H1 (cell line): Measurements from ENCODE around the gene UFSP1. TPM values are rescaled to one million over a fixed set of nuclear protein-coding genes. Genes with fewer than 3 reads are reported as not detected.

ENCODE experiments used
- CTCF ChIA-PET: fragments of 300-600 bp; sonication (Branson Sonifier 250); formaldehyde crosslinking; loops from one replicate; lab custom pipeline; 2021; ENCODE audit not compliant: partially characterized antibody; lab: Charles Lee
- POLR2A ChIA-PET: fragments of 300-600 bp; sonication (Branson Sonifier 250); formaldehyde crosslinking; loops from one replicate; lab custom pipeline; 2021; ENCODE audit warnings: inconsistent platforms; ENCODE audit not compliant: partially characterized antibody; lab: Charles Lee
- DNase-seq, 2 experiments: peaks; one replicate each; pipeline versions ENCODE4 v3.0.0 to v3.0.0-alpha.2; 2010 to 2022; ENCODE audit warnings: low spot score in 2 of 2, low read depth in 1 of 2, mixed read lengths in 1 of 2
- FAIRE-seq: peaks from 2 replicates; lab custom pipeline; 2011; peaks lifted over from hg19 to GRCh38; lab: Jason Lieb, UNC
- H2AFZ ChIP-seq: 2 replicates; pipeline ENCODE4 v1.8.1; 2012; ENCODE audit warnings: low read length, inconsistent platforms
- H2AK5ac ChIP-seq: 2 replicates; pipeline ENCODE4 v1.6.1; 2013; ENCODE audit warnings: low read depth, low read length
- H2BK120ac ChIP-seq: replicated peaks from 2 replicates; pipeline ENCODE3; 2013; ENCODE audit warnings: low read depth, low read length, inconsistent platforms
- H2BK12ac ChIP-seq: 2 replicates; pipeline ENCODE4 v1.6.1; 2013; ENCODE audit warnings: low read depth, low read length
- H2BK15ac ChIP-seq: 2 replicates; pipeline ENCODE4 v1.6.1; 2013; ENCODE audit warnings: low read length
- H2BK20ac ChIP-seq: 2 replicates; pipeline ENCODE4 v1.6.1; 2013; ENCODE audit warnings: low read length
- H2BK5ac ChIP-seq: 2 replicates; pipeline ENCODE4 v1.6.1; 2013; ENCODE audit warnings: low read depth, low read length
- H3K14ac ChIP-seq: 2 replicates; pipeline ENCODE4 v1.6.1; 2013; ENCODE audit warnings: inconsistent platforms; ENCODE audit not compliant: insufficient read length
- H3K18ac ChIP-seq: 2 replicates; pipeline ENCODE4 v1.6.1; 2013; ENCODE audit warnings: low read length; ENCODE audit errors: extremely low read depth
- H3K23ac ChIP-seq: 2 replicates; pipeline ENCODE4 v1.6.1; 2013; ENCODE audit warnings: inconsistent platforms; ENCODE audit not compliant: insufficient read length
- H3K23me2 ChIP-seq: 2 replicates; pipeline ENCODE4 v1.6.1; 2013; ENCODE audit warnings: low read depth, low read length
- H3K27ac ChIP-seq: 2 replicates; pipeline ENCODE4 v1.6.1; 2011; ENCODE audit warnings: low read depth, low read length, inconsistent platforms
- H3K27me3 ChIP-seq, 4 experiments: replicated peaks in 1 of 4; 1 replicate in 1 of 4; 2 replicates in 3 of 4; pipeline versions ENCODE4 v1.6.1 to v1.8.1; 2011 to 2013; ENCODE audit warnings: low read length in 3 of 4, mild to moderate bottlenecking in 3 of 4, inconsistent platforms in 2 of 4, mixed read lengths in 2 of 4, moderate library complexity in 1 of 4; ENCODE audit not compliant: control insufficient read depth in 3 of 4, insufficient read depth in 3 of 4; ENCODE audit errors: extremely low read depth in 1 of 4
- H3K36me3 ChIP-seq, 4 experiments: 2 replicates each; pipeline versions ENCODE4 v1.6.1 to v1.8.1; 2011 to 2013; ENCODE audit warnings: mild to moderate bottlenecking in 4 of 4, low read length in 3 of 4, moderate library complexity in 2 of 4, control low read depth in 1 of 4, inconsistent platforms in 1 of 4; ENCODE audit not compliant: insufficient read depth in 4 of 4, control insufficient read depth in 2 of 4
- H3K4ac ChIP-seq: replicated peaks from 2 replicates; pipeline ENCODE3; 2013; ENCODE audit warnings: low read length, low read depth, mixed read lengths, inconsistent platforms; ENCODE audit not compliant: insufficient read length
- H3K4me1 ChIP-seq, 4 experiments: replicated peaks in 1 of 4; 1 replicate in 1 of 4; 2 replicates in 3 of 4; pipeline versions ENCODE4 v1.6.1 to v1.8.1; 2011 to 2013; ENCODE audit warnings: low read length in 3 of 4, inconsistent platforms in 2 of 4, mixed read lengths in 1 of 4; ENCODE audit not compliant: insufficient read depth in 4 of 4, control insufficient read depth in 3 of 4
- H3K4me2 ChIP-seq, 2 experiments: 2 replicates each; pipeline versions ENCODE4 v1.6.1 to v1.8.1; 2011 to 2013; ENCODE audit warnings: low read depth in 2 of 2, low read length in 2 of 2, control low read depth in 1 of 2, inconsistent platforms in 1 of 2, mild to moderate bottlenecking in 1 of 2; ENCODE audit not compliant: insufficient read depth in 1 of 2
- H3K4me3 ChIP-seq, 4 experiments: fragments of 200-600, 300-600 bp in 1 of 4; sonication (generic), shearing (Covaris generic), sonication (Bioruptor Twin) in 1 of 4; 2 replicates each; pipeline versions ENCODE4 v1.5.1 to v1.8.1; 2011 to 2016; ENCODE audit warnings: low read length in 4 of 4, low read depth in 3 of 4, control low read depth in 2 of 4, inconsistent platforms in 2 of 4, mild to moderate bottlenecking in 2 of 4, mixed read lengths in 1 of 4, moderate library complexity in 1 of 4; ENCODE audit not compliant: insufficient read depth in 2 of 4; ENCODE audit errors: extremely low read depth in 1 of 4
- H3K56ac ChIP-seq: replicated peaks from 2 replicates; pipeline ENCODE3; 2013; ENCODE audit warnings: low read depth, mild to moderate bottlenecking, mixed read lengths, low read length, inconsistent platforms; ENCODE audit not compliant: insufficient read length
- H3K79me1 ChIP-seq: 2 replicates; pipeline ENCODE4 v1.6.1; 2013; ENCODE audit warnings: low read depth, low read length, control low read depth
- H3K79me2 ChIP-seq, 2 experiments: 2 replicates each; pipeline versions ENCODE4 v1.6.1 to v1.8.1; 2012 to 2013; ENCODE audit warnings: low read length in 2 of 2, mild to moderate bottlenecking in 2 of 2, inconsistent platforms in 1 of 2; ENCODE audit not compliant: insufficient read depth in 2 of 2, control insufficient read depth in 1 of 2
- H3K9ac ChIP-seq, 4 experiments: replicated peaks in 1 of 4; 1 replicate in 1 of 4; 2 replicates in 3 of 4; pipeline versions ENCODE4 v1.6.1 to v1.8.1; 2011 to 2013; ENCODE audit warnings: low read depth in 3 of 4, low read length in 3 of 4, control low read depth in 2 of 4, mild to moderate bottlenecking in 2 of 4, moderate library complexity in 2 of 4, inconsistent platforms in 1 of 4; ENCODE audit errors: extremely low read depth in 1 of 4
- H3K9me3 ChIP-seq, 2 experiments: 2 replicates each; pipeline versions ENCODE4 v1.6.1 to v1.8.1; 2012 to 2013; ENCODE audit warnings: mild to moderate bottlenecking in 2 of 2, moderate library complexity in 2 of 2, control low read depth in 1 of 2, inconsistent platforms in 1 of 2, low read depth in 1 of 2, low read length in 1 of 2, mixed read lengths in 1 of 2; ENCODE audit not compliant: insufficient read depth in 2 of 2
- H4K20me1 ChIP-seq, 2 experiments: replicated peaks in 1 of 2; 2 replicates each; pipeline versions ENCODE3 to v1.8.1; 2011 to 2013; ENCODE audit warnings: inconsistent platforms in 2 of 2, low read length in 2 of 2, mild to moderate bottlenecking in 1 of 2; ENCODE audit not compliant: insufficient read depth in 2 of 2, control insufficient read depth in 1 of 2
- H4K5ac ChIP-seq: 2 replicates; pipeline ENCODE4 v1.6.1; 2013; ENCODE audit warnings: low read length, low read depth, mixed read lengths, inconsistent platforms; ENCODE audit not compliant: insufficient read length
- H4K8ac ChIP-seq: 2 replicates; pipeline ENCODE4 v1.8.0; 2013; ENCODE audit warnings: mild to moderate bottlenecking, moderate library complexity, low read length, inconsistent platforms; ENCODE audit not compliant: insufficient read depth; ENCODE audit errors: extremely low read depth
- H4K91ac ChIP-seq: replicated peaks from 2 replicates; pipeline ENCODE3; 2013; ENCODE audit warnings: low read length, mixed read lengths, inconsistent platforms; ENCODE audit not compliant: insufficient read length
- ASH2L ChIP-seq: fragments of 200-600, 300-600 bp; sonication (generic); IDR thresholded peaks from one replicate; pipeline ENCODE4 v1.7.1; 2017; ENCODE audit warnings: low read length
- CHD2 ChIP-seq: IDR thresholded peaks from 2 replicates; pipeline ENCODE4 v1.6.1; 2012; ENCODE audit warnings: low read length, improper control_type of control experiment
- CTCF ChIP-seq, 3 experiments: IDR thresholded peaks; 1 replicate in 2 of 3; 2 replicates in 1 of 3; pipeline versions ENCODE4 v1.5.1 to v1.6.1; 2011; ENCODE audit warnings: low read length in 3 of 3, mild to moderate bottlenecking in 3 of 3, inconsistent platforms in 2 of 3, low read depth in 1 of 3, moderate library complexity in 1 of 3; ENCODE audit not compliant: insufficient read depth in 1 of 3; ENCODE audit errors: control extremely low read depth in 1 of 3
- GABPA ChIP-seq: IDR thresholded peaks from 2 replicates; pipeline ENCODE4 v1.6.1; 2011; ENCODE audit warnings: mild to moderate bottlenecking, low read length, moderate library complexity, borderline replicate concordance; ENCODE audit not compliant: insufficient read depth
- KDM1A ChIP-seq: fragments of 200-600, 300-600 bp; sonication (generic); IDR thresholded peaks from 2 replicates; pipeline ENCODE4 v1.7.1; 2016; ENCODE audit warnings: mild to moderate bottlenecking, low read length, borderline replicate concordance
- POLR2AphosphoS5 ChIP-seq: IDR thresholded peaks from 2 replicates; pipeline ENCODE4 v1.6.1; 2011; ENCODE audit warnings: low read depth, low read length
- RNF2 ChIP-seq: fragments of 200-900, 300-1000 bp; sonication (generic); IDR thresholded peaks from 2 replicates; pipeline ENCODE4 v1.7.1; 2016; ENCODE audit warnings: borderline replicate concordance, low read depth, mild to moderate bottlenecking, antibody characterized with exemption, low read length; ENCODE audit not compliant: poor library complexity, severe bottlenecking; ENCODE audit errors: missing control alignments
- TBP ChIP-seq: IDR thresholded peaks from 2 replicates; pipeline ENCODE4 v1.6.1; 2011; ENCODE audit warnings: low read depth, low read length, improper control_type of control experiment
- USF2 ChIP-seq: IDR thresholded peaks from 2 replicates; pipeline ENCODE4 v1.6.1; 2011; ENCODE audit warnings: low read length, improper control_type of control experiment
- WGBS, 2 experiments: shearing (Covaris generic) in 1 of 2; methylation state at CpG; one replicate each; pipeline versions ENCODE4 v1.1.6 to v1.1.7; 2013 to 2015; ENCODE audit warnings: low lambda C conversion rate in 2 of 2, mixed read lengths in 2 of 2, inconsistent platforms in 1 of 2, low coverage in 1 of 2, missing lambda C conversion rate in 1 of 2; ENCODE audit not compliant: insufficient replicate concordance in 2 of 2, insufficient coverage in 1 of 2, insufficient read length in 1 of 2; ENCODE audit errors: extremely low coverage in 1 of 2, missing lambda C conversion rate in 1 of 2; 5-methylcytosine and 5-hydroxymethylcytosine counted together
- polyA plus RNA-seq, 7 experiments: library from polyadenylated mRNA; depleted of rRNA in 3 of 7; stranded (reverse) in 5 of 7; unstranded in 2 of 7; fragments of >200 nt in 5 of 7; fragments of 200-250 nt in 2 of 7; gene quantifications; 1 replicate in 5 of 7; 2 replicates in 1 of 7; 4 replicates in 1 of 7; pipeline versions ENCODE4 v1.2.1 to v1.2.3, GENCODE V29; 2011 to 2013; ENCODE audit warnings: missing spikeins in 2 of 7, mixed read lengths in 2 of 7
- total RNA-seq: library from RNA; stranded (reverse); fragmentation: NEBNext Ultra II Directional; extraction: Animal tissue kit (Norgen Biotek cat#: 25700); gene quantifications from 2 replicates; pipeline ENCODE4 v1.2.1, GENCODE V29; 2021

UFSP1 gene
- total and polyA plus RNA-seq, 2 of the 8 experiments (the other 6 are each of a cell fraction or from before 2014, with no cell fraction given): 1.6 to 4.3 TPM

GRCh38 chr7:100863406-100863950 lies 26.0 kb downstream of the UFSP1 start:
- no peak for DNase-seq
- TF ChIP-seq CHD2 (no peak), ASH2L (no peak), RNF2 (no peak), GABPA (no peak), POLR2AphosphoS5 (no peak), KDM1A (no peak), CTCF (IDR thresholded peaks at IDR 0.05; ENCODE audit: control extremely low read depth in 1 of 3, insufficient read depth in 1 of 3, low read depth in 1 of 3, low read length in 3 of 3) (no peak), USF2 (no peak), TBP (no peak)

More at GRCh38 chr7:100863406-100863950, 26.0 kb downstream of the UFSP1 start:
- Histone ChIP-seq H2BK5ac (no peak overlapping the region), H4K5ac (no peak overlapping the region), H2BK12ac (no peak overlapping the region), H3K4me2 (no peak overlapping the region), H3K4me1 (peaks cover 2 to 13% (median 11%) of the 10 kb centered on the region in 4 experiments), H3K14ac (no peak overlapping the region), H3K23ac (no peak overlapping the region), H4K8ac (no peak overlapping the region), H3K9ac (no peak overlapping the region), H2BK20ac (no peak overlapping the region), H3K4ac (no peak overlapping the region), H3K36me3 (peaks cover 6 to 22% (median 11%) of the 10 kb centered on the region in 4 experiments; a peak in 7 of 8 replicates), H3K18ac (no peak overlapping the region), H2BK15ac (no peak overlapping the region), H2AFZ (no peak overlapping the region), H2AK5ac (no peak overlapping the region), H3K79me2 (peaks cover 0 to 11% of the 10 kb centered on the region in 2 experiments; a peak in 3 of 4 replicates), H3K23me2 (peaks cover 6% of the 10 kb centered on the region; the same call in 1 of the 2 replicates), H3K79me1 (peaks cover 5% of the 10 kb centered on the region), H2BK120ac (no peak overlapping the region), H3K27ac (no peak overlapping the region), H4K91ac (no peak overlapping the region), H4K20me1 (peaks cover 0 to 6% of the 10 kb centered on the region in 2 experiments), H3K56ac (no peak overlapping the region), H3K9me3 (no peaks in the 10 kb centered on the region), H3K4me3 (no peak overlapping the region), H3K27me3 (no peaks in the 10 kb centered on the region)
- ChIA-PET CTCF (interaction anchor here (1.4 to 4.5 kb wide), 3 partner anchors 7 to 172 kb away, joined by 4 to 25 read pairs (median 8); no protein-coding TSS in a partner anchor), POLR2A (interaction anchor here (0.8 to 2.1 kb wide), 5 partner anchors 8 to 60 kb away, joined by 3 to 10 read pairs (median 3); no protein-coding TSS in a partner anchor)
- FAIRE-seq: no peak
- 89% methylated on average over 10 of the region's 10 CpGs; no CpG with 5 or more reads in 1 of the 2 experiments for WGBS, 2 experiments
